Central memory CD4-positive, alpha-beta T cell (primary cell): ENCODE results near the gene PLA2G15.

Experiments
- DNase-seq: peaks from one replicate; pipeline ENCODE4 v3.0.0; 2022

Gene PLA2G15

GRCh38 chr16:68255712-68256111 is 10.5 kb downstream of the PLA2G15 start:
- DNase-seq = no peak

GRCh38 chr16:68257251-68257905 is 12.2 kb downstream of the PLA2G15 start:
- DNase-seq = no peak

- no peak for DNase-seq
Observed at GRCh38 chr16:68257906-68258800, 13.0 kb downstream of the PLA2G15 start.

GRCh38 chr16:68259007-68259825 is 14.0 kb downstream of the PLA2G15 start:
- DNase-seq = no peak

- no peak for DNase-seq
Observed at GRCh38 chr16:68263559-68264127, 18.5 kb downstream of the PLA2G15 start.

- peak; percentile 85 for DNase-seq
Observed at GRCh38 chr16:68264128-68265077, 19.2 kb downstream of the PLA2G15 start, which contains the start of gene SLC7A6. SLC7A6 (plus strand) TSS chr16:68264526; CDS start chr16:68274727, 10,201 bp downstream.

GRCh38 chr16:68265078-68265920 is 20.1 kb downstream of the PLA2G15 start:
- DNase-seq = peak; percentile 51

GRCh38 chr16:68267612-68268405 is 22.6 kb downstream of the PLA2G15 start:
- DNase-seq = no peak

GRCh38 chr16:68269793-68270192 is 24.6 kb downstream of the PLA2G15 start:
- DNase-seq = no peak

GRCh38 chr16:68270353-68270752 is 25.2 kb downstream of the PLA2G15 start:
- DNase-seq = no peak

- DNase-seq = peak; percentile 75
Observed at GRCh38 chr16:68272507-68273209, 27.5 kb downstream of the PLA2G15 start.

GRCh38 chr16:68273459-68273858 is 28.3 kb downstream of the PLA2G15 start:
- no peak for DNase-seq

GRCh38 chr16:68273896-68274295 is 28.7 kb downstream of the PLA2G15 start:
- DNase-seq = no peak

GRCh38 chr16:68274441-68274840 is 29.3 kb downstream of the PLA2G15 start:
- DNase-seq = no peak

- peak; percentile 77 for DNase-seq
Observed at GRCh38 chr16:68275611-68276191, 30.5 kb downstream of the PLA2G15 start.

GRCh38 chr16:68276223-68276622 is 31.1 kb downstream of the PLA2G15 start:
- DNase-seq = no peak

GRCh38 chr16:68279726-68280558 is 34.8 kb downstream of the PLA2G15 start:
- no peak for DNase-seq
